ENCODE results near the gene OR5AR1.
"Not testable (repeated sequence)": the region's sequence is repeated elsewhere in the genome, so short reads cannot be mapped to it uniquely, and the experiment has no call there.

OR5AR1 gene

DNA sequence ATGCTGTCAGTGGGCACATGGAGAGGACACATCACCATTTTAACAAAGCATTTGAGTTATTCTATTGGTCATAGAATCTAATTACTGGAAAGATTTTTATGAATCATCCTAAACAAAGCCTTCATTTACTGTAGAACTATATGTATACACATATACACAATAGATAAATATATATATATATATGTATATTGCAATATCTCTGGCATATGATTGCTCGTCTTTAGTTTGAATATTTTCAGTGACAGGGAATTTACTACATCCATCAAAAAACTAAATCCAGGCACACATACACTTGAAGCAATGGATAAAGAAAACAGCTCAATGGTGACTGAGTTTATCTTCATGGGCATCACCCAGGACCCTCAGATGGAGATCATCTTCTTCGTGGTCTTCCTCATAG, at the start of gene OR5AR1:
TSS of gene OR5AR1 (plus strand) at position 301 of the 400 bp plus-strand sequence. CDS start at position 301, 0 bp downstream.
- DNase-seq (ENCODE audit: low read depth), result no peak

DNA sequence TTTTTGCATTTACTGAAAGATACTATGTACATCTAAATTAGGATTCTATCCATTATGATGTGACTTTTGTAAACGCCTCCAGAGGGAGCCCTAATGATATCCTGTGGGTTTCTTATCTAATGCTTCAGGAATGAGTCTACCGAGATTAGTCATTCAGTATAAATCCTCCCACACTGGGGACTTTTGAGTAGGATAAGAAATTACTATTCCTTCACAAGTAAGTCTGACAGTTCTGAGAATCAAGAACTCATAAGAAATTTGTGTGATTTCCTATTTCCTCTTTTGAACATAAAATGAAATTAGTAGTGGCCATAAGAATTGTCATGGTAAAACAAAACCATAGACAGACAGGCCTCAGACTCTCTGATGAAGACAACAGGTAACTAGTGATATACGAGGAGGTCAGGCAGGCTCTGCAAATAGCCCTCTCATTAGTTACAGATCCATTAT, 38.8 kb upstream of the OR5AR1 start:
- DNase-seq (ENCODE audit: low read depth), result no peak

DNA sequence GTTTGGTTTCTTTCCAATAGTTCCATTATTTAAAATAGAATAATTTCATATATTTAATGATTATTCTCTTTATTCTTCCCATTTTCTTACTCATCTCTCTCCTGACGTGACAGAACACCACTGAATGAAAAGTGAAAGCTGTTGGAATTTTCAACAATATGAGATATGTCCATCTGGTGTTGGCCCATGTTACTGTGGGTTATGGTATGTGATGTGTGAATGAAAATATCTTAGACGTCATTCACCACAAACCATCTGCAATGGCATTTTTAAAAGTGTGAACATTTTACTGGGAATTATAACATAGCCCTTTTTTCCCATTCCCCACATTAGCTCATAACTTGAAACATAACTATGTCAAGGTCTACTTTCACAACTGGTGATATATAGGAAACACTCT, 37.5 kb upstream of the OR5AR1 start:
- no peak for DNase-seq (ENCODE audit: low read depth)

DNA sequence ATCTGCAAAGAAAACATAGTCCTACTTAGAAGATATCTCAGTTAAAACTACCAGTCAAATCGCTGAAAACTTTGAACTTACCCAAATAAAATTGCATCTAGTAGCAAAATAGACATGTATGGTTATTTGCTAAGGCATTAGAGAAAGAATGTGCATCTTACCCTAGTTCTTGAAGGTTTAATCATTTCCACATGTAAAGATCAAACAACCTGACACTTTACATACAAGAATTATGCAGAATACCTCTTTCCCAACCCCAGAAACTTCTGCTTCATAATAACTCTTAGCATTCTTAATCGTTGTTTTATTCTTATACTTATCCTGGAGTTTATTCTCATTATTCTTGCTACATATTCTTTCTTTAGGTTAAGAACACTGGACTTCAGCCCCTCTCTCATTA, 31.2 kb upstream of the OR5AR1 start:
- no peak for DNase-seq (ENCODE audit: low read depth)

DNA sequence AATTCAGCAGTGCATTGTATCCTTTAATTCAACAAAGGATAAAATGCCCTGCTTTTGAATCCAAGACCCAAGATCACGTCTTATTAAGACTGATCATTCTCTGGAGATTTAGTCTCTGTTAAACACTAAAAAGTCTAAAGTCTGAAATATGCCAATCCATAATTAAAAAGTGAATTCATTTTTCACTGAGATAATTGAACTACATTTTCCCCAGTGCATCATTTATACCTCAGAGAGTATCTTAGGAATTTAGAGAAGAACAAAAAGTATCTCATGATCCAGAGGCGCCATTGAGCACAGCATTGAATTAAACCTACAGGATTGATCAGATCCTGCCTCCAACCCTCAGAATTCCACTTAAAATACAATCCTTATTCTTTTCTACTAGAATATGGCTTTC, 26.6 kb upstream of the OR5AR1 start:
- DNase-seq (ENCODE audit: low read depth), result no peak

DNA sequence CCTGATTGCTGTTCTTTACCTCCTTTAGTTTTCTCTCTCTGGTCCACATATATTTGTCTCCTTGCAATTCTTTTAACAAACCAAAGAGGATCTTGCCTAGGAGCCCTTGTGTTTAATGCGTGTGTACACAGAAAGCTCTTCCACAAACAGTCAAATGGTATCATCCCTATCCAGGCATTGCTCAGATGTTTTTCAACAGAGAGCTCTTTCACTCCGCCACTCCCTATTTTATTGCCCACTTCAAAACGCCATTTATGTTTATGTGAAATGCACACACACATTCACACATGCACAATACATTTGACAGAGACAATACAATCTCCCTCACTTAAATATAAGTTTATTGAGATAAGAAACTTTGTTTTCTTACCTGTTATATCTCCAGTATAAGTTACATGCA, 26.0 kb upstream of the OR5AR1 start:
- DNase-seq (ENCODE audit: low read depth), result no peak

DNA sequence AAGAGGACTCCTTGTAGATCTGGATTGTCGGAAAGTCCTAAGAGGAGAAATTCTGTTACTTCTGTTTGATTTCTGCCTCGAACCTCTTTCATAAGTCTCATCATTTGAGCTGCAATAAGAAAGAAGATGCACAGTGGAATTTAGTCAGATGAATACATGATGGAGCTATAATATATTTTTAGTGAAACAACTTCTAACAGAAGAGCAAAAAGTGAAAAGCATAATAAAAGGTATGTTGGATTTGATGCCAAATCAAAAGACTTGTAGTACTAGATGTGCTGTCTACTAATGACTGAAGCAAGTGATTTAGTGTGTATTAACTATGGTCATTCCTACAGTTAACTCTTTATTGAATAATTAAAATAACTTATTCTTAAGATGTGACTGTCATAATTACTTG, 21.1 kb upstream of the OR5AR1 start, which contains the start of gene OR5AP2:
TSS of gene OR5AP2 (minus strand) at position 101 of the 400 bp plus-strand sequence. CDS start at position 101, 0 bp downstream.
- DNase-seq (ENCODE audit: low read depth), result no peak

DNA sequence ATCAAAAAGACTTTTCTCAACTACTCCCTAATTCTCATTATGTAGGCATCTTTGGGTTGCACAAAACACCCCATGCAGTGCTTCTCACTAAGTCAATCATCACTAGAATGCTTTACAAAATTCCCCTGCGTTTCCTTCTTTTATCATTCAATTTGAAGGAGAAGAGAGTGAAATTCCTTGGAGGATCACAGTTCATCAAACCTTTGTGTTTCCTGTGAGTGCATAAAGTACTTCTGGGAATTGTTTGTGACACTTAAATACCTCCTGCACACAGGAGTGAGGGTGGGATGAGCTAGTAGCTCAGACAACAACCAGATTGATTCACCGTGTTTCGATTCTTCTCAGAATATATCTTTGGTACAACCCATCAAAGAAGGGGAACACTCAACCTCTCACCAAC, 3.7 kb upstream of the OR5AR1 start:
- DNase-seq (ENCODE audit: low read depth), result no peak

DNA sequence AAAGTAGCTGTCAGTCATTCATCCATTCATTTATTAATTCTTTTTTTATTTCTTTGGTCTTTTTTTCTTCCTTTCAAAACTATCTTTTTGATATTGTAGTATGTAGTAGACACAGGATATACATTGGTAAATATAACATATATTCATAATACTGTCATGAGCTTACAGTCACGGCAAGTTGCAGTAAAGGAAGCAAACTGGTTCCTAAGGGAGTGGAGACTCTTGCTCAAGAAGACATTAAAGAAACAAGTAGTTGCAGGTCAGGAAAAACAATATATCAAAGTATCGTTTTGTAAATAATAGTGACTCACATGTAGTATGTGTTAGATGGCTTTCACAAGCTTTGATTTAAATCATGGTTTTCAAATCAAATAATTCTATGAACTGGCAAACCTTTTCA, 7.5 kb downstream of the OR5AR1 start:
- DNase-seq (ENCODE audit: low read depth), result no peak

DNA sequence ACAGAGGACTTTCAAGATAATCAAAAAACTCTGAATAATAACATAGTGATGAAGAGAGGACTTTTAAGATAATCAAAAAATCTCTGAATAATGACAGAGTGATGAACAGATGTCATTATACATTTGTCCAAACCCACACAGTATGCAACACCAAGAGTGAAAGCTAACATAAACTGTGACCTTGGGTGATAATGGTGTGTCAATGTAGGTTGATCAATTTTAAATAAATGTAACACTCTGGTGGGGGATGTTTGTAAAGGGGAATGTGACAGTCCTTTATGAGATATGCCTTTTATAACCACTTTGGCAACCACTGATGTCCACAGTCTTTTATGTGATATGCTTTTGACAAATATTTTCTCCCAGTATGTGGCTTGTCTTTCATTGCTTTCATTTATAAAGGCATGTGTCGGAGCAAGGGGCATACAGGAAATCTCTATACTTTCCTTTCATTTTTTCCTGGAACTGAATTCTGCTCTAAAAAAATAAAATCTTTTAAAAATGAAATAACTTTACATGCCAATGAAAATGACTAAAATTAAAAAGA, 25.1 kb downstream of the OR5AR1 start:
- no peak for DNase-seq (ENCODE audit: low read depth)

DNA sequence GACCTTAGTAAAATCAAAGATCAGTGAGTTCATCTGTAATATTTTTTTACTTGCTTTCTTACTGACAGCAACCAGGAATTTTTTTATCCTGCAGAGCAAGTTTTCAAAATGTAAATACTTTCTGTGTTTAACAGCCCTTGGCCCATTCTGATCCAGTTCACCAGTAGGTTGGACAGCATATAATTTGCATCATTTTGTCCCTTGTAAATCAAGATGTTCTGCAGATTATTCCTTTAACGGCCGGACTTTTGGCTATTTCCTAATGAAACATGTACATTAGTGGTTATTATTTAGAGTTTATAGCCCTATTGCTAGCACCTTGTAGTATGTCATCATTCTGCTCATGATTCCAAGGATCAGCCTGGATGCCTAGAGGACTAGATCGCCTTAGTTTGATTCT, 27.7 kb downstream of the OR5AR1 start:
- not testable (repeated sequence) for DNase-seq (ENCODE audit: low read depth)

DNA sequence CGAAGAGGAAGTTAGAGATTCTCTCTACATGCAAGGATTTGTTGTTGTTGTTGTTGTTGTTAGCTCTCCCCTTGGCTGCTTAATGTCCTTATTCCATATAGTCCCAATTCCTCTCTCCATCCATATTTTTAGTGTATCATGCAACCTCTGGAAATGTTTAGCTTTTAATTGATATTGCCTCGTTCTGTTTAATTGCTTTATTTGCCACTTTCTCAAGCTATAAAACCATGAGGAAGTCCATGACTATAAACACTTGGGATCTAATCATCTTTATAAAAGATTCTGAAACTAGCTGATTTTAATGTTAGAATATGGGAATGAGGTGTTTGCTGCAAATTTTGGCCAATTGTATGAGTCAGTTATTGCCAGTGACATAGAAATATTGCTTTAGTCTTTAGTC, 29.9 kb downstream of the OR5AR1 start:
- no peak for DNase-seq (ENCODE audit: low read depth)

DNA sequence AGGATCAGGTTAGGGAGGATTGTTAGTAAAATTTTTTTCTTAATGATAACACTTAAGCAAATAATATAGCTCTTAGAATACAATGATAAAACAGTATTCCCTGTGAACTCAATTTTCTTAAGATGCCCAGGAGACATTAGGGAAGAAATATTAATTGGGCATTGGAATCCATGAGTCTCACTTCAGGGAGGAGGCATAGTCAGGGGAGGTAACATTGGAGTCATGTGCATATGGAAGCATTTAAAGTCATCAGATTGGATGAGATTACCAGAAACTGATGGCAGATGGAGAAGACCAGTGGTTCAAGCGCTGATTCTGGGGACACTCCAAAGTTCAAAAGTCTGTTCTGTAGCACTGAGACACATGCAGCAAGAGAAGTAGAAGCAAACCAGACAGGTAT, 35.3 kb downstream of the OR5AR1 start, which contains the start of gene OR9G1:
TSS of gene OR9G1 (plus strand) at position 301 of the 400 bp plus-strand sequence. CDS start 1,293 bp downstream, outside the sequence.
- DNase-seq (ENCODE audit: low read depth), result no peak

DNA sequence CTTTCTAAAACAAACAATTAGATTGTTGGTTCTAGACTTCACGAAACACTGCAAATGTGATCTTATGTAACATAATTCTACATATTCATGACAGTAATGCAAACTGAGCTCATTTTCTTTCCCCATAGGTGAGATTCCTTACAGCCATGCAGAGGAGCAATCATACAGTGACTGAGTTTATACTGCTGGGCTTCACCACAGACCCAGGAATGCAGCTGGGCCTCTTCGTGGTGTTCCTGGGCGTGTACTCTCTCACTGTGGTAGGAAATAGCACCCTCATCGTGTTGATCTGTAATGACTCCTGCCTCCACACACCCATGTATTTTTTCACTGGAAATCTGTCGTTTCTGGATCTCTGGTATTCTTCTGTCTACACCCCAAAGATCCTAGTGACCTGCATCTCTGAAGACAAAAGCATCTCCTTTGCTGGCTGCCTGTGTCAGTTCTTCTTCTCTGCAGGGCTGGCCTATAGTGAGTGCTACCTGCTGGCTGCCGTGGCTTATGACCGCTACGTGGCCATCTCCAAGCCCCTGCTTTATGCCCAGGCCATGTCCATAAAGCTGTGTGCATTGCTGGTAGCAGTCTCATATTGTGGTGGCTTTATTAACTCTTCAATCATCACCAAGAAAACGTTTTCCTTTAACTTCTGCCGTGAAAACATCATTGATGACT, 36.9 kb downstream of the OR5AR1 start:
- no peak for DNase-seq (ENCODE audit: low read depth)

DNA sequence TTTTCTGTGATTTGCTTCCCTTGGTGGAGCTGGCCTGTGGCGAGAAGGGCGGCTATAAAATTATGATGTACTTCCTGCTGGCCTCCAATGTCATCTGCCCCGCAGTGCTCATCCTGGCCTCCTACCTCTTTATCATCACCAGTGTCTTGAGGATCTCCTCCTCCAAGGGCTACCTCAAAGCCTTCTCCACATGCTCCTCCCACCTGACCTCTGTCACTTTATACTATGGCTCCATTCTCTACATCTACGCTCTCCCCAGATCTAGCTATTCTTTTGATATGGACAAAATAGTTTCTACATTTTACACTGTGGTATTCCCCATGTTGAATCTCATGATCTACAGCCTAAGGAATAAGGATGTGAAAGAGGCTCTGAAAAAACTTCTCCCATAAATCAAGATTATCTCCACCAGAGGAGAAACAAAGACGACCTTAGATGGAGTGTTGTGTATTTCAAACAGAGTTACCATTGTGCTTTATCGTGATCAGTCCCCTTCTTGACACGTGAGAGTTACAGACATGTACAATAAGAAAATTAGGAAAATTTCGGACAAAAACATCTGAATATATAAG, 37.5 kb downstream of the OR5AR1 start:
- DNase-seq (ENCODE audit: low read depth), result no peak

DNA sequence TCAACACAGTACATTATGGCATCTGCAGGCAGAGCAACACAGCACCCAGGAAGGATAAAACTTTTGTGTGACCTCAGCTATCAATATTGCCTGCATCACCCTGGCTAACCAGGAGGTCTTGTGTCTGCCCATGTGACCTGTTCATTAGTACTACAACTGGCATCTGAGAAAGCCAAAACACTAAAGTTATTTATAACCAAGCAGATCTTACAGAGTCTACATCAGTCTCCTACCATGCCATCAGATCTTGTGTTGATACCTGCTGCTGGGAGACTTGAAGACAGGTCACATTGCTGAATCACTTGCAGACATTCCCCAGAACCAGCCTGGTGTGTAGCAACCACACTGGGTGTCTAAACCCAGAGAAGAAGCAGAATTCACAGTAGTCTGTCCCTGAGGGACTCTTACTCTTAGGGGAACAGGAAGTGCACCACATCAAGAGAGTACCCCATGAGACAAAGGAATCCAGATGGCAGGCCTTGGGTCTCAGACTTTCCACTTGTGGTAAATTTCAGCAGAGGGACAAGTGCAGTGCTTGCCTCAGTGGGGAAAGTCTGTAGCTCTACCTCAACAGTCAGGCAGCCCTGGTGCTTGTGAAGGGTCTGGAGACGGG, 42.4 kb downstream of the OR5AR1 start:
- no peak for DNase-seq (ENCODE audit: low read depth)

DNA sequence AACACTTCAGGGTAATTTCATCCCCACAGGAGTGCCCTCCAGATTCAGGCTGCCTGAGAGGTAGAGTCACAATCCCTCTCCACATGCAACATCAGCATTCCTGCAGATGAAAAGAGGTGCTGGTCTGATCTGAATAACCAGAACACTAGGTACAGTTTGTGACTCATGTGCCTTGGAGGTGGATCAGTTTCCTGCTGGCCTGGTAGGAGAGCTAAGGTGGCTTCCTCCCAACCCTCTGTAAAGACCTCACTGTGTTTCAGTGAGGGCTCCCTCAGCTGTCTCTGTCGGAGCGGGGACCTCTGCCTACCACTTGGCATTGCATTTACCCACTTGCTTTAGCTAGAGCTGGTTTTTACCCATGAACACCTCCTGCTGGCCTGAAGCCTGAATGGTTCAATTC, 43.0 kb downstream of the OR5AR1 start:
- DNase-seq (ENCODE audit: low read depth), result no peak

DNA sequence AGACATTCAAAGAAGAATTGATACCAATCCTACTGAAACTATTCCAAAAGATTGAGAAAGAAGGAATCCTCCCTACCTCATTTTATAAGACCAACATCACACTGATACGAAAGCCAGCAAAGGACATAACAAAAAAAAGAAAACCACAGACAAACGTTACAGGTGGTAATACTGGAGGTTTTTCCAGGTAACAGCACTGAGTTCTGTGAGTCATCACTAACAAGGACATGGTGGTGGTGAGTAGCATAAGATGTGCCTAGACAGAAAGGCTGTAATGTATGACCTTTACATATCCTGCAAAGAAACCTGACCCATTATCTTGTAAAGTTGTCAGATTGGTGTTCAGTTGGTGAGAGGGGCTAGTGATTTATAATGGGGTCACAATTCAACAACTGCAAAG, 50.7 kb downstream of the OR5AR1 start:
- no peak for DNase-seq (ENCODE audit: low read depth)
